Activated B cell treated with CpG ODN at 0.5 μM for 24 hours (primary cell): ENCODE results near the gene GNB1L. TPM values are rescaled to one million over a fixed set of nuclear protein-coding genes. Genes with fewer than 3 reads are reported as not detected.

Experiments used
- ATAC-seq: fragments of 200-7000 bp; cut with Tn5 transposase; one replicate; pipeline ENCODE4 v1.10.0; 2021; ENCODE audit warnings: low read depth, mild to moderate bottlenecking, moderate library complexity
- CTCF ChIA-PET: fragments of 350-600 bp; sonication (Branson Sonifier 250); formaldehyde crosslinking; loops from one replicate; lab custom pipeline; 2021; ENCODE audit warnings: antibody characterized with exemption; lab: Charles Lee
- POLR2A ChIA-PET: fragments of 350-600 bp; sonication (Branson Sonifier 250); formaldehyde crosslinking; loops from one replicate; lab custom pipeline; 2021; ENCODE audit warnings: antibody characterized with exemption; lab: Charles Lee
- DNase-seq: peaks from one replicate; pipeline ENCODE4 v3.0.0; 2022
- H3K27ac Mint-ChIP-seq: one replicate; pipeline ENCODE4 v1.8.0; 2020; ENCODE audit warnings: mixed read lengths
- H3K27me3 Mint-ChIP-seq: one replicate; pipeline ENCODE4 v1.8.0; 2021; ENCODE audit warnings: mixed read lengths
- H3K36me3 Mint-ChIP-seq: one replicate; pipeline ENCODE4 v1.8.0; 2021; ENCODE audit warnings: low read depth, mixed read lengths
- H3K4me1 Mint-ChIP-seq: one replicate; pipeline ENCODE4 v1.8.0; 2021; ENCODE audit warnings: mixed read lengths
- H3K4me3 Mint-ChIP-seq: one replicate; pipeline ENCODE4 v1.8.0; 2020; ENCODE audit warnings: mild to moderate bottlenecking, mixed read lengths
- H3K9me3 Mint-ChIP-seq: one replicate; pipeline ENCODE4 v1.8.0; 2020; ENCODE audit warnings: mixed read lengths
- intact Hi-C: fragments of 100-400 bp; cut with micrococcal nuclease; formaldehyde crosslinking; loops from one replicate; pipeline ENCODE4 v1.15.1; 2024
- total RNA-seq: library from RNA; stranded (reverse); gene quantifications from 2 replicates; pipeline ENCODE4 v1.2.3, GENCODE V29; 2022
- TF ChIP-seq, protein P1 (sequence below): fragments of 200-600 bp; IDR thresholded peaks from one replicate; pipeline ENCODE4 v1.8.0; 2022; ENCODE audit warnings: antibody characterized with exemption, mild to moderate bottlenecking

GNB1L gene
- total RNA-seq, 1 donor from 2014 or later, result 6.3 TPM

- Mint-ChIP-seq H3K4me3 (peak overlapping the region; percentile 65), H3K36me3 (no peaks in the 10 kb centered on the region), H3K27ac (no peak overlapping the region), H3K9me3 (no peaks in the 10 kb centered on the region), H3K4me1 (peaks cover 28% of the 10 kb centered on the region), H3K27me3 (peaks cover 48% of the 10 kb centered on the region)
- ATAC-seq (no peak), DNase-seq (no peak)
- TF ChIP-seq, protein P1, sequence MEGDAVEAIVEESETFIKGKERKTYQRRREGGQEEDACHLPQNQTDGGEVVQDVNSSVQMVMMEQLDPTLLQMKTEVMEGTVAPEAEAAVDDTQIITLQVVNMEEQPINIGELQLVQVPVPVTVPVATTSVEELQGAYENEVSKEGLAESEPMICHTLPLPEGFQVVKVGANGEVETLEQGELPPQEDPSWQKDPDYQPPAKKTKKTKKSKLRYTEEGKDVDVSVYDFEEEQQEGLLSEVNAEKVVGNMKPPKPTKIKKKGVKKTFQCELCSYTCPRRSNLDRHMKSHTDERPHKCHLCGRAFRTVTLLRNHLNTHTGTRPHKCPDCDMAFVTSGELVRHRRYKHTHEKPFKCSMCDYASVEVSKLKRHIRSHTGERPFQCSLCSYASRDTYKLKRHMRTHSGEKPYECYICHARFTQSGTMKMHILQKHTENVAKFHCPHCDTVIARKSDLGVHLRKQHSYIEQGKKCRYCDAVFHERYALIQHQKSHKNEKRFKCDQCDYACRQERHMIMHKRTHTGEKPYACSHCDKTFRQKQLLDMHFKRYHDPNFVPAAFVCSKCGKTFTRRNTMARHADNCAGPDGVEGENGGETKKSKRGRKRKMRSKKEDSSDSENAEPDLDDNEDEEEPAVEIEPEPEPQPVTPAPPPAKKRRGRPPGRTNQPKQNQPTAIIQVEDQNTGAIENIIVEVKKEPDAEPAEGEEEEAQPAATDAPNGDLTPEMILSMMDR, result no peak
- intact Hi-C loops, result loop anchor here (1.0 to 5.0 kb wide), 3 partner anchors 25 to 154 kb away; no protein-coding TSS in a partner anchor
- CTCF ChIA-PET, result interaction anchor here (1.0 to 2.1 kb wide), 4 partner anchors 17 to 155 kb away, joined by 3 to 10 read pairs (median 6); no protein-coding TSS in a partner anchor
- POLR2A ChIA-PET, result interaction anchor here (1.2 kb wide), 1 partner anchor 25 kb away, joined by 3 read pairs; no protein-coding TSS in a partner anchor
Measured at GRCh38 chr22:19755722-19756287, 98.9 kb downstream of the GNB1L start.

- ATAC-seq, result no peak
- Mint-ChIP-seq H3K27me3 (peaks cover 47% of the 10 kb centered on the region), H3K9me3 (no peaks in the 10 kb centered on the region), H3K4me1 (peaks cover 27% of the 10 kb centered on the region), H3K4me3 (no peak overlapping the region), H3K27ac (no peak overlapping the region), H3K36me3 (no peaks in the 10 kb centered on the region)
- ChIA-PET POLR2A (no interaction called here), CTCF (interaction anchor here (2.1 kb wide), 1 partner anchor 155 kb away, joined by 10 read pairs; no protein-coding TSS in a partner anchor)
- DNase-seq, result no peak
- TF ChIP-seq, protein P1, result no peak
- intact Hi-C loops, result loop anchor here (5.0 kb wide), 1 partner anchor 102 kb away; no protein-coding TSS in a partner anchor
Measured at GRCh38 chr22:19755145-19755710, 99.4 kb downstream of the GNB1L start.

DNA sequence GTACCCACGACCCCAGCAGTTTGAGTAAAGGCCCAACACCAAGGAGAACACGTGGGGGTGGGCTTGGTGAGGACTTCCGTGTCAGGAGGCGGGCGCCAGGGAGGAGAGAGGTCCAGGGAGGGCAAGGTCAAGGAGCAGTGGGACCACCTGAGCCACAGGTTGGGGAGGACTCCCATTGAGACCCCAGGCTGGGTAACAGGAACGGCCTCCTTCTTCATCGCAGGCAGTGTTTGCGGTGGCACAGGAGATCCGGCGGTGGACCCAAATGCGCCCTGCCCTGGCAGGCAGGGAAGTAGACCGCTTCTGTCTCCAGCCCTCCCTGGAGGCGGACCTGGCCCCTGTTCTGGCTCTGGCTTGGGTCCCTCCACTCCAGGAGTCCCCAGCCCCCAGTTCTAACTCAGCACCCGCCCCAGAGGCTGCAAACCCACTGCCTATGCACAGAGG lies 100.0 kb downstream of the GNB1L start:
- peaks cover 22% of the 10 kb centered on the region for H3K4me1 Mint-ChIP-seq
- no peaks in the 10 kb centered on the region for H3K36me3 Mint-ChIP-seq
- ChIA-PET CTCF (no interaction called here), POLR2A (no interaction called here)
- TF ChIP-seq, protein P1, result no peak
- DNase-seq (no peak), ATAC-seq (no peak)
- H3K4me3 Mint-ChIP-seq, result no peak overlapping the region
- H3K27ac Mint-ChIP-seq, result no peak overlapping the region
- H3K27me3 Mint-ChIP-seq, result peaks cover 42% of the 10 kb centered on the region
- no peaks in the 10 kb centered on the region for H3K9me3 Mint-ChIP-seq
- intact Hi-C loops, result loop anchor here (5.0 kb wide), 1 partner anchor 103 kb away; no protein-coding TSS in a partner anchor

DNA sequence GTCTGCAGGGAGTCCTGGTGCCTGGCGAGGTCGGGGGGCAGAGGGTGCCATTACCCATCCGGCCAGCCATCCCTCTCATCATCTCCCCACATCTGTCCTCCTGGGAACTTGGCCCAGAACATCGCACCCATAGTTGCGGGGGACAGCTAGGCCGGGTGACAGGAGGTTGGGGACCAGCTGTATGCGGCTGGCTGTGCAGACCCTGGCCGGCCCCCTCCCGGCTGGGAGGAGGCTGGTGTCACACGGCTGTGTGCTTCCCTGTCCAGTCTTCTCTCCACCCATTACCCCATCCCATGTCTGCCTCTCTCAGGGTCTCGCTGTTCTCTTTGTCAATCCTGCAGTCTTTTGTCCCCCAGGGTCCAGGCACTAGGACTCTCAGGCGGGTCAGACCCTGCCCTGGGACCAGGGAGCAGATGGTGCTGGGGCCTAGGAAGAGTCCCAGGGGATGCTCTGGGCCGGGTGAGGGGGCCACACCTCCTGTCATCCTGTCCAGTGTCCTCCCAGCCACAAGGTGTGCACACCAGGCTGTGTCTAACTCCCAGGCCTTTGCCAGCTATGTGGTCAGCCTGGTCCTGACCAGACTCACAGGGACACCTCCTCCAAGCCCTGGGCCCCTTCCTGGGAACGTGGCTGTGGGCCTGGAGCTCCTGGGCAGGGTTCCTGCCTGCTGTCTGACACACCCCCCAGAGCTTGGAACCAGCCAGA lies 100.5 kb downstream of the GNB1L start:
- ChIA-PET CTCF (interaction anchor here (1.5 kb wide), 1 partner anchor 195 kb away, joined by 4 read pairs; no protein-coding TSS in a partner anchor), POLR2A (no interaction called here)
- intact Hi-C loops, result no loop called here
- Mint-ChIP-seq H3K4me3 (no peak overlapping the region), H3K4me1 (peaks cover 19% of the 10 kb centered on the region), H3K9me3 (no peaks in the 10 kb centered on the region), H3K27me3 (peaks cover 38% of the 10 kb centered on the region), H3K27ac (no peak overlapping the region), H3K36me3 (no peaks in the 10 kb centered on the region)
- DNase-seq (no peak), ATAC-seq (no peak)
- TF ChIP-seq, protein P1, result no peak
